HepG2 (cell line): ENCODE results near the gene RACGAP1. TPM values are rescaled to one million over a fixed set of nuclear protein-coding genes. Genes with fewer than 3 reads are reported as not detected.

Source experiments
- ARID2 ChIP-seq: sonication (generic); formaldehyde crosslinking; IDR thresholded peaks from 2 replicates; pipeline ENCODE4 v1.8.1; 2022; ENCODE audit warnings: mild to moderate bottlenecking, missing genetic modification reagents, borderline replicate concordance
- EEA1 ChIP-seq: sonication (generic); formaldehyde crosslinking; IDR thresholded peaks from 2 replicates; pipeline ENCODE4 v1.5.1; 2020; ENCODE audit warnings: mild to moderate bottlenecking, missing genetic modification reagents, borderline replicate concordance
- HNF4G ChIP-seq, 2 experiments: sonication (generic) in 1 of 2; formaldehyde crosslinking in 1 of 2; IDR thresholded peaks; 2 replicates each; pipeline versions ENCODE4 v1.4.0 to v1.6.1; 2011 to 2020; ENCODE audit warnings: borderline replicate concordance in 2 of 2, low read depth in 2 of 2, mild to moderate bottlenecking in 2 of 2, low read length in 1 of 2, missing genetic modification reagents in 1 of 2, moderate library complexity in 1 of 2
- NPAS2 ChIP-seq: sonication (generic); formaldehyde crosslinking; IDR thresholded peaks from 2 replicates; pipeline ENCODE4 v1.8.0; 2022; ENCODE audit warnings: mild to moderate bottlenecking, missing genetic modification reagents, borderline replicate concordance
- NR3C1 ChIP-seq: sonication (generic); formaldehyde crosslinking; IDR thresholded peaks from 2 replicates; pipeline ENCODE4 v1.4.0; 2020; ENCODE audit warnings: missing genetic modification reagents
- RFXAP ChIP-seq: sonication (generic); formaldehyde crosslinking; IDR thresholded peaks from 2 replicates; pipeline ENCODE4 v1.4.0; 2020; ENCODE audit warnings: missing genetic modification reagents, borderline replicate concordance
- TCF7L2 ChIP-seq: IDR thresholded peaks from 2 replicates; pipeline ENCODE4 v1.6.1; 2011; ENCODE audit warnings: mild to moderate bottlenecking, low read depth, low read length, moderate library complexity
- ZNF776 ChIP-seq: sonication (generic); formaldehyde crosslinking; IDR thresholded peaks from 2 replicates; pipeline ENCODE4 v1.4.0; 2020; ENCODE audit warnings: mild to moderate bottlenecking, missing genetic modification reagents
- ZSCAN25 ChIP-seq: sonication (generic); formaldehyde crosslinking; IDR thresholded peaks from 2 replicates; pipeline ENCODE4 v1.8.0; 2022; ENCODE audit warnings: mild to moderate bottlenecking, missing genetic modification reagents
- polyA plus RNA-seq, 8 experiments: library from polyadenylated mRNA; depleted of rRNA in 3 of 8; stranded (reverse) in 7 of 8; unstranded in 1 of 8; fragments of >200 nt; fragmentation: Illumina TruSeq in 4 of 8; extraction: Trizol in 4 of 8; gene quantifications; 2 replicates each; pipeline versions ENCODE4 v1.2.1 to v1.2.3, GENCODE V29; 2011 to 2016; ENCODE audit warnings: low read depth in 4 of 8, missing spikeins in 1 of 8, mixed read lengths in 1 of 8; ENCODE audit not compliant: insufficient read depth in 1 of 8
- total RNA-seq, 5 experiments: library from RNA; depleted of rRNA; stranded (reverse); fragments of >200 nt; fragmentation: Illumina TruSeq; extraction: Trizol; gene quantifications; 2 replicates each; pipeline ENCODE4 v1.2.3, GENCODE V29; 2016; ENCODE audit warnings: low read depth in 1 of 5
- TF ChIP-seq, protein P1 (sequence below), 2 experiments: fragments of 450-650 bp in 1 of 2; sonication (generic) in 1 of 2; formaldehyde crosslinking in 1 of 2; IDR thresholded peaks; 2 replicates each; pipeline versions ENCODE4 v1.6.1 to v1.8.0; 2016 to 2022; ENCODE audit warnings: antibody characterized with exemption in 1 of 2, mild to moderate bottlenecking in 1 of 2, missing genetic modification reagents in 1 of 2
- TF ChIP-seq, protein P2 (sequence below): sonication (generic); formaldehyde crosslinking; IDR thresholded peaks from 2 replicates; pipeline ENCODE4 v1.5.1; 2020; ENCODE audit warnings: mild to moderate bottlenecking, missing genetic modification reagents, moderate library complexity
- TF ChIP-seq, protein P3 (sequence below): sonication (generic); formaldehyde crosslinking; IDR thresholded peaks from 2 replicates; pipeline ENCODE4 v1.8.0; 2022; ENCODE audit warnings: mild to moderate bottlenecking, missing genetic modification reagents, borderline replicate concordance

RACGAP1 gene
- total and polyA plus RNA-seq, 2 of the 13 experiments (the other 11 are each of a cell fraction or from before 2014, with no cell fraction given) = 16.7 to 57.9 TPM

DNA sequence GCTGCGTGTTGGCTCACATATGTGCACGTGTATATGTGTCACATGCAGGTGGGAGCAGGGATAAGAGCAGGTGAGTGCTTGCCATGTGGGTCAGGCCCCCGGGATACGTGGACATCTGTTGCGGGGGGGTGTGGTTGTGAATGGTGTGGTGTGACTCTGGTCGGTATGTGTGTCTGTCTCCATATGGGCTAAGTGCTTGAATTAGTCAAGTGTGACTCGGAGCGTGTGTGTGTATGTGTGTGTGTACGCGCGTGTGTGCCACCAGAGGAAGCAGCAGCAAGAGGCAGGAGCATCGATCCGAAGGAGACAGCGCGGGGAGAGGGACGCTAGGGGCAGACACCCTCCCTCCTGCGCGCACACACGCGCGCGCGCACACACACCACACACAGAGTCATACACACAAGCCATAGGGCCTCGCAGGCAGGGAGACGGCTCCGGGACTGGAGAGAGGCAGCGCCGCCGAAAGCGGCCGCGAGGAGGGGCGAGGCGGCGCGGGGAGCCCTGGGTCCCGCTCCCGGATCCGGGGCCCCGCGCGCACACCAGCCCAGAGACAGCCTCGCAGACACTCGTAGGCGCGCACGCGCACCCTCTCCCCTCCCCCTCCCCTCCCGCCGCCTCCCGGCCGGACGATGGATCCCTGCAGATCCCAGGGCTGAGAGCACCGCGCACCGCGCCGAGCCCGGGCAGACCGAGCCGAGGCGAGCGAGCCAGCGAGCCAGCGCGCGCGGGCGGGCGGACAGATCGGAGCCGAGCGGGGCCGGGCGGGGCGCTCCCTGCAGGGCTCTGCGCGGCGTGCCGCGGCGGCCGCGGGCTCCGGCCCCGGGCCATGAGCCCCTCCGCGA, 31.9 kb upstream of the RACGAP1 start, which contains the start of gene ASIC1 (continued):
- TF ChIP-seq, protein P1, sequence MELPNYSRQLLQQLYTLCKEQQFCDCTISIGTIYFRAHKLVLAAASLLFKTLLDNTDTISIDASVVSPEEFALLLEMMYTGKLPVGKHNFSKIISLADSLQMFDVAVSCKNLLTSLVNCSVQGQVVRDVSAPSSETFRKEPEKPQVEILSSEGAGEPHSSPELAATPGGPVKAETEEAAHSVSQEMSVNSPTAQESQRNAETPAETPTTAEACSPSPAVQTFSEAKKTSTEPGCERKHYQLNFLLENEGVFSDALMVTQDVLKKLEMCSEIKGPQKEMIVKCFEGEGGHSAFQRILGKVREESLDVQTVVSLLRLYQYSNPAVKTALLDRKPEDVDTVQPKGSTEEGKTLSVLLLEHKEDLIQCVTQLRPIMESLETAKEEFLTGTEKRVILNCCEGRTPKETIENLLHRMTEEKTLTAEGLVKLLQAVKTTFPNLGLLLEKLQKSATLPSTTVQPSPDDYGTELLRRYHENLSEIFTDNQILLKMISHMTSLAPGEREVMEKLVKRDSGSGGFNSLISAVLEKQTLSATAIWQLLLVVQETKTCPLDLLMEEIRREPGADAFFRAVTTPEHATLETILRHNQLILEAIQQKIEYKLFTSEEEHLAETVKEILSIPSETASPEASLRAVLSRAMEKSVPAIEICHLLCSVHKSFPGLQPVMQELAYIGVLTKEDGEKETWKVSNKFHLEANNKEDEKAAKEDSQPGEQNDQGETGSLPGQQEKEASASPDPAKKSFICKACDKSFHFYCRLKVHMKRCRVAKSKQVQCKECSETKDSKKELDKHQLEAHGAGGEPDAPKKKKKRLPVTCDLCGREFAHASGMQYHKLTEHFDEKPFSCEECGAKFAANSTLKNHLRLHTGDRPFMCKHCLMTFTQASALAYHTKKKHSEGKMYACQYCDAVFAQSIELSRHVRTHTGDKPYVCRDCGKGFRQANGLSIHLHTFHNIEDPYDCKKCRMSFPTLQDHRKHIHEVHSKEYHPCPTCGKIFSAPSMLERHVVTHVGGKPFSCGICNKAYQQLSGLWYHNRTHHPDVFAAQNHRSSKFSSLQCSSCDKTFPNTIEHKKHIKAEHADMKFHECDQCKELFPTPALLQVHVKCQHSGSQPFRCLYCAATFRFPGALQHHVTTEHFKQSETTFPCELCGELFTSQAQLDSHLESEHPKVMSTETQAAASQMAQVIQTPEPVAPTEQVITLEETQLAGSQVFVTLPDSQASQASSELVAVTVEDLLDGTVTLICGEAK (IDR thresholded peaks at IDR 0.05) = no peak
- TF ChIP-seq, protein P1 (CRISPR knock-in tag; IDR thresholded peaks at IDR 0.05) = peak; percentile 16; the same call in 1 of the 2 replicates
- TF ChIP-seq HNF4G (IDR thresholded peaks at IDR 0.05; ENCODE audit: borderline replicate concordance, low read depth, low read length) (no peak), HNF4G (CRISPR knock-in tag; IDR thresholded peaks at IDR 0.05; ENCODE audit: borderline replicate concordance, low read depth) (no peak), NR3C1 (CRISPR knock-in tag) (no peak), ZSCAN25 (0 out of 2 replicates have a peak, but pooled peaks have one; percentile 12), RFXAP (CRISPR knock-in tag) (peak; percentile 10; the same call in 1 of the 2 replicates), EEA1 (CRISPR knock-in tag) (no peak), ZNF776 (0 out of 2 replicates have a peak, but pooled peaks have one; percentile 19), ARID2 (CRISPR knock-in tag) (0 out of 2 replicates have a peak, but pooled peaks have one; percentile 19), TCF7L2 (no peak), NPAS2 (no peak)
- TF ChIP-seq, protein P2, sequence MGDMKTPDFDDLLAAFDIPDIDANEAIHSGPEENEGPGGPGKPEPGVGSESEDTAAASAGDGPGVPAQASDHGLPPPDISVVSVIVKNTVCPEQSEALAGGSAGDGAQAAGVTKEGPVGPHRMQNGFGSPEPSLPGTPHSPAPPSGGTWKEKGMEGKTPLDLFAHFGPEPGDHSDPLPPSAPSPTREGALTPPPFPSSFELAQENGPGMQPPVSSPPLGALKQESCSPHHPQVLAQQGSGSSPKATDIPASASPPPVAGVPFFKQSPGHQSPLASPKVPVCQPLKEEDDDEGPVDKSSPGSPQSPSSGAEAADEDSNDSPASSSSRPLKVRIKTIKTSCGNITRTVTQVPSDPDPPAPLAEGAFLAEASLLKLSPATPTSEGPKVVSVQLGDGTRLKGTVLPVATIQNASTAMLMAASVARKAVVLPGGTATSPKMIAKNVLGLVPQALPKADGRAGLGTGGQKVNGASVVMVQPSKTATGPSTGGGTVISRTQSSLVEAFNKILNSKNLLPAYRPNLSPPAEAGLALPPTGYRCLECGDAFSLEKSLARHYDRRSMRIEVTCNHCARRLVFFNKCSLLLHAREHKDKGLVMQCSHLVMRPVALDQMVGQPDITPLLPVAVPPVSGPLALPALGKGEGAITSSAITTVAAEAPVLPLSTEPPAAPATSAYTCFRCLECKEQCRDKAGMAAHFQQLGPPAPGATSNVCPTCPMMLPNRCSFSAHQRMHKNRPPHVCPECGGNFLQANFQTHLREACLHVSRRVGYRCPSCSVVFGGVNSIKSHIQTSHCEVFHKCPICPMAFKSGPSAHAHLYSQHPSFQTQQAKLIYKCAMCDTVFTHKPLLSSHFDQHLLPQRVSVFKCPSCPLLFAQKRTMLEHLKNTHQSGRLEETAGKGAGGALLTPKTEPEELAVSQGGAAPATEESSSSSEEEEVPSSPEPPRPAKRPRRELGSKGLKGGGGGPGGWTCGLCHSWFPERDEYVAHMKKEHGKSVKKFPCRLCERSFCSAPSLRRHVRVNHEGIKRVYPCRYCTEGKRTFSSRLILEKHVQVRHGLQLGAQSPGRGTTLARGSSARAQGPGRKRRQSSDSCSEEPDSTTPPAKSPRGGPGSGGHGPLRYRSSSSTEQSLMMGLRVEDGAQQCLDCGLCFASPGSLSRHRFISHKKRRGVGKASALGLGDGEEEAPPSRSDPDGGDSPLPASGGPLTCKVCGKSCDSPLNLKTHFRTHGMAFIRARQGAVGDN (CRISPR knock-in tag) = peak; percentile 62
- TF ChIP-seq, protein P3, sequence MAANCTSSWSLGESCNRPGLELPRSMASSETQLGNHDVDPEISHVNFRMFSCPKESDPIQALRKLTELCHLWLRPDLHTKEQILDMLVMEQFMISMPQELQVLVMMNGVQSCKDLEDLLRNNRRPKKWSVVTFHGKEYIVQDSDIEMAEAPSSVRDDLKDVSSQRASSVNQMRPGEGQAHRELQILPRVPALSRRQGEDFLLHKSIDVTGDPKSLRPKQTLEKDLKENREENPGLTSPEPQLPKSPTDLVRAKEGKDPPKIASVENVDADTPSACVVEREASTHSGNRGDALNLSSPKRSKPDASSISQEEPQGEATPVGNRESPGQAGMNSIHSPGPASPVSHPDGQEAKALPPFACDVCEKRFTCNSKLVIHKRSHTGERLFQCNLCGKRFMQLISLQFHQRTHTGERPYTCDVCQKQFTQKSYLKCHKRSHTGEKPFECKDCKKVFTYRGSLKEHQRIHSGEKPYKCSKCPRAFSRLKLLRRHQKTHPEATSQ (CRISPR knock-in tag) = no peak
